ENCODE results near the gene PIK3C3.

PIK3C3 gene

DNA sequence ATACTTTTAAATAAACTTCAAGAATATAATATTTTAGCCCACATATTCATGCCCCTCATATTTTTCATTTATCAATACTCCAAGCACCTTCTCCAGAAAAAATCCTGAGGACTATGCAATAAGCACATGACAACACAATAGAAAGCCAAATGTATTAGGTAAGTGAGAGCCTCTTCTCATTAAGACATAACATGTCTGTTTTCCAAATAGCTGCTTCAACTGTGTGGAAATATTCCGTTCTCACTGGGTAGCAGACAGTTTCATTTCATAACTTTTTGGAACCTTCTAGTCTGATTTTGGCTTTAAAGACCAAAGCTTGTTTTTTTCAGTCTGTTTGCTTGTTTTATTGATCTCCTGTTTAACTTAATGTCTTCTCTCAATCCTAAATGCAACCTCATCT lies 137.8 kb downstream of the PIK3C3 start:
- POLR2A ChIA-PET = no interaction called here
- CTCF ChIA-PET = no interaction called here
- TF ChIP-seq ZNF384 (IDR thresholded peaks at IDR 0.05) (no peak), TARDBP (IDR thresholded peaks at IDR 0.05) (no peak), ELF4 (IDR thresholded peaks at IDR 0.05) (no peak), FOXM1 (IDR thresholded peaks at IDR 0.05; ENCODE audit: borderline replicate concordance) (no peak), CTBP1 (IDR thresholded peaks at IDR 0.05; ENCODE audit: borderline replicate concordance) (no peak), PKNOX1 (IDR thresholded peaks at IDR 0.05) (no peak), LEF1 (IDR thresholded peaks at IDR 0.05; ENCODE audit: borderline replicate concordance) (no peak), FOXK2 (IDR thresholded peaks at IDR 0.05) (no peak), SP1 (IDR thresholded peaks at IDR 0.05) (no peak), BHLHE40 (IDR thresholded peaks at IDR 0.05; ENCODE audit: borderline replicate concordance) (no peak), HDGF (IDR thresholded peaks at IDR 0.05; ENCODE audit: borderline replicate concordance) (no peak), L3MBTL2 (conservative IDR thresholded peaks at IDR 0.05) (no peak), SUZ12 (IDR thresholded peaks at IDR 0.05) (no peak), FOXA1 (IDR thresholded peaks at IDR 0.05) (no peak)
- no peak for DNase-seq (ENCODE audit: extremely low spot score)

GRCh38 chr18:42094875-42095274 lies 139.8 kb downstream of the PIK3C3 start:
- no peak for TF ChIP-seq NFRKB (IDR thresholded peaks at IDR 0.05)
- no peak for TF ChIP-seq SP1 (IDR thresholded peaks at IDR 0.05)
- no peak for TF ChIP-seq ELF4 (IDR thresholded peaks at IDR 0.05)
- no peak for TF ChIP-seq HDGF (IDR thresholded peaks at IDR 0.05; ENCODE audit: borderline replicate concordance)
- TF ChIP-seq BHLHE40 (IDR thresholded peaks at IDR 0.05; ENCODE audit: borderline replicate concordance) = no peak
- no peak for TF ChIP-seq CTBP1 (IDR thresholded peaks at IDR 0.05; ENCODE audit: borderline replicate concordance)
- no peak for TF ChIP-seq FOXM1 (IDR thresholded peaks at IDR 0.05; ENCODE audit: borderline replicate concordance)
- no peak for TF ChIP-seq ARNT (IDR thresholded peaks at IDR 0.05)
- no peak for TF ChIP-seq FOXK2 (IDR thresholded peaks at IDR 0.05)
- no peak for TF ChIP-seq TARDBP (IDR thresholded peaks at IDR 0.05)
- TF ChIP-seq SUZ12 (IDR thresholded peaks at IDR 0.05) = no peak
- TF ChIP-seq PKNOX1 (IDR thresholded peaks at IDR 0.05) = no peak
- no peak for TF ChIP-seq ZNF384 (IDR thresholded peaks at IDR 0.05)
- no peak for TF ChIP-seq L3MBTL2 (conservative IDR thresholded peaks at IDR 0.05)
- no peak for TF ChIP-seq LEF1 (IDR thresholded peaks at IDR 0.05; ENCODE audit: borderline replicate concordance)
- TF ChIP-seq FOXA1 (IDR thresholded peaks at IDR 0.05) = no peak
- ChIA-PET POLR2A (no interaction called here), CTCF (no interaction called here)
- no peak for DNase-seq (ENCODE audit: extremely low spot score)

GRCh38 chr18:42095732-42096377 lies 140.8 kb downstream of the PIK3C3 start:
- CTCF ChIA-PET = no interaction called here
- POLR2A ChIA-PET = no interaction called here
- TF ChIP-seq TARDBP (IDR thresholded peaks at IDR 0.05) = no peak
- TF ChIP-seq L3MBTL2 (conservative IDR thresholded peaks at IDR 0.05) = no peak
- no peak for TF ChIP-seq NFRKB (IDR thresholded peaks at IDR 0.05)
- DNase-seq (ENCODE audit: extremely low spot score) = no peak

DNA sequence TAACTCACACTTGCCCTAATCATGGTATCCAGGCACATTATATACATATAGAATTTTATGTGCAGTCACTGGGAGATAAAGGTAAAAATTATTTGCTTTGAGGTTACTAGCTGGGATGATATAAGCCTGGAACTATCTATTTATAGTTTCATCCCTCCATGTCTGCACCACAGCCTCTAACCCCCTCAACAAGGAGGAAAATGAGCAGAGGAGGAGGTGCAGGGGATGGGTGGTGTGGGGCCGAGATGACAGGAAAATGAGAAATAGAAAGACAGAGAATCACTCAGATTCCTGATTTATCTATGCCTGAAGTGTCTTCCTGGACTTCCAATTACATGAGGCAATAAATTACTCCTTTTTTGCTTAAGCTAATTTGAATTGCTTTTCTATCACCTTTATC lies 145.2 kb downstream of the PIK3C3 start:
- TF ChIP-seq SP1 (IDR thresholded peaks at IDR 0.05) = no peak
- no peak for TF ChIP-seq ZNF384 (IDR thresholded peaks at IDR 0.05)
- no peak for TF ChIP-seq PKNOX1 (IDR thresholded peaks at IDR 0.05)
- no peak for TF ChIP-seq ARNT (IDR thresholded peaks at IDR 0.05)
- no peak for TF ChIP-seq FOXM1 (IDR thresholded peaks at IDR 0.05; ENCODE audit: borderline replicate concordance)
- no peak for TF ChIP-seq SUZ12 (IDR thresholded peaks at IDR 0.05)
- no peak for TF ChIP-seq CTBP1 (IDR thresholded peaks at IDR 0.05; ENCODE audit: borderline replicate concordance)
- ChIA-PET POLR2A (no interaction called here), CTCF (no interaction called here)
- DNase-seq (ENCODE audit: extremely low spot score) = no peak

DNA sequence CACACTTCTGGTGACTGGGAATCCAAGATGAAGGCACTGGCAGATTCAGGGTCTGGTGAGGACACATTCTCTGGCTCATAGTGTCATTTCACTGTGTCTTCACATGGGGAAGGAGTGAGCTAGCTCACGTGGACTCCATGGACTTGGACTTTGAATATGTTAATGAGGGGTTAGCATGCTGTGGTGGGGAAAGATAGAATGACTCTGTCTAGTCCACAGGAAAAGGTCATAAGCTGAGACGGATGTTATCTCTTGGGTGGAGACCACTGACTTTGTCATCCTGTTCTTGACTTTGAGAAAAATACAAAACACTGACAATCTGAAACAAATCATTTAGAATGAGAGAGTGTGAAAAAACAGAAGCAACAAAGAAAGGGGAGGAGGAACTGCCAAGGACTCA lies 145.9 kb downstream of the PIK3C3 start:
- no peak for DNase-seq (ENCODE audit: extremely low spot score)
- TF ChIP-seq NFRKB (IDR thresholded peaks at IDR 0.05) = no peak
- no peak for TF ChIP-seq LEF1 (IDR thresholded peaks at IDR 0.05; ENCODE audit: borderline replicate concordance)
- no peak for TF ChIP-seq FOXA1 (IDR thresholded peaks at IDR 0.05)
- no peak for TF ChIP-seq ARNT (IDR thresholded peaks at IDR 0.05)
- TF ChIP-seq CTBP1 (IDR thresholded peaks at IDR 0.05; ENCODE audit: borderline replicate concordance) = no peak
- TF ChIP-seq SP1 (IDR thresholded peaks at IDR 0.05) = no peak
- no peak for TF ChIP-seq HDGF (IDR thresholded peaks at IDR 0.05; ENCODE audit: borderline replicate concordance)
- TF ChIP-seq PKNOX1 (IDR thresholded peaks at IDR 0.05) = no peak
- no peak for TF ChIP-seq FOXM1 (IDR thresholded peaks at IDR 0.05; ENCODE audit: borderline replicate concordance)
- TF ChIP-seq SUZ12 (IDR thresholded peaks at IDR 0.05) = no peak
- no peak for TF ChIP-seq L3MBTL2 (conservative IDR thresholded peaks at IDR 0.05)
- no peak for TF ChIP-seq BHLHE40 (IDR thresholded peaks at IDR 0.05; ENCODE audit: borderline replicate concordance)
- no peak for TF ChIP-seq FOXK2 (IDR thresholded peaks at IDR 0.05)
- no peak for TF ChIP-seq ELF4 (IDR thresholded peaks at IDR 0.05)
- no peak for TF ChIP-seq ZNF384 (IDR thresholded peaks at IDR 0.05)
- no peak for TF ChIP-seq TARDBP (IDR thresholded peaks at IDR 0.05)
- CTCF ChIA-PET = interaction anchor here (0.9 kb wide), 1 partner anchor 13 kb away, joined by 4 read pairs; no protein-coding TSS in a partner anchor
- POLR2A ChIA-PET = no interaction called here

GRCh38 chr18:42105394-42105793 lies 150.4 kb downstream of the PIK3C3 start:
- DNase-seq (ENCODE audit: extremely low spot score) = no peak
- TF ChIP-seq ELF4 (IDR thresholded peaks at IDR 0.05) (no peak), BHLHE40 (IDR thresholded peaks at IDR 0.05; ENCODE audit: borderline replicate concordance) (no peak), FOXA1 (IDR thresholded peaks at IDR 0.05) (no peak), TARDBP (IDR thresholded peaks at IDR 0.05) (no peak), FOXK2 (IDR thresholded peaks at IDR 0.05) (no peak), CTBP1 (IDR thresholded peaks at IDR 0.05; ENCODE audit: borderline replicate concordance) (no peak), FOXM1 (IDR thresholded peaks at IDR 0.05; ENCODE audit: borderline replicate concordance) (no peak), ARNT (IDR thresholded peaks at IDR 0.05) (no peak), SP1 (IDR thresholded peaks at IDR 0.05) (no peak), ZNF384 (IDR thresholded peaks at IDR 0.05) (no peak), SUZ12 (IDR thresholded peaks at IDR 0.05) (no peak), PKNOX1 (IDR thresholded peaks at IDR 0.05) (no peak), HDGF (IDR thresholded peaks at IDR 0.05; ENCODE audit: borderline replicate concordance) (no peak), L3MBTL2 (conservative IDR thresholded peaks at IDR 0.05) (no peak), NFRKB (IDR thresholded peaks at IDR 0.05) (no peak), LEF1 (IDR thresholded peaks at IDR 0.05; ENCODE audit: borderline replicate concordance) (no peak)
- POLR2A ChIA-PET = no interaction called here
- CTCF ChIA-PET = no interaction called here

All from HEK293T (cell line).